Liver (tissue), 3 donors: ENCODE results near the gene PRDM12.

Source experiments
- ATF3 ChIP-seq: IDR thresholded peaks from 2 replicates; pipeline ENCODE4 v1.6.1; 2016; ENCODE audit warnings: antibody characterized with exemption
- CTCF ChIP-seq: fragments of 150-350 bp; IDR thresholded peaks from 2 replicates; pipeline ENCODE4 v1.5.1; 2017; ENCODE audit warnings: improper control_type of control experiment, low read depth, low read length; ENCODE audit not compliant: missing input control
- EGR1 ChIP-seq, 2 donors: IDR thresholded peaks; 2 replicates each; pipeline ENCODE4 v1.6.1; 2016 to 2018; ENCODE audit warnings: antibody characterized with exemption in 2 of 2, low read depth in 2 of 2
- FOXA1 ChIP-seq: IDR thresholded peaks from 2 replicates; pipeline ENCODE4 v1.6.1; 2016; ENCODE audit warnings: antibody characterized with exemption
- GABPA ChIP-seq, 2 donors: IDR thresholded peaks in 1 of 2; conservative IDR thresholded peaks in 1 of 2; 2 replicates each; pipeline ENCODE4 v1.6.1; 2016; ENCODE audit warnings: antibody characterized with exemption in 2 of 2, mild to moderate bottlenecking in 1 of 2, moderate library complexity in 1 of 2
- HNF4G ChIP-seq: IDR thresholded peaks from 2 replicates; pipeline ENCODE4 v1.6.1; 2016; ENCODE audit warnings: antibody characterized with exemption
- JUND ChIP-seq, 2 donors: IDR thresholded peaks; 2 replicates each; pipeline ENCODE4 v1.6.1; 2016; ENCODE audit warnings: antibody characterized with exemption in 2 of 2
- MAX ChIP-seq: IDR thresholded peaks from 2 replicates; pipeline ENCODE4 v1.6.1; 2016; ENCODE audit warnings: antibody characterized with exemption
- RAD21 ChIP-seq, 2 donors: IDR thresholded peaks; 2 replicates each; pipeline ENCODE4 v1.6.1; 2016; ENCODE audit warnings: antibody characterized with exemption in 2 of 2, mild to moderate bottlenecking in 2 of 2
- REST ChIP-seq: IDR thresholded peaks from 2 replicates; pipeline ENCODE4 v1.6.1; 2016; ENCODE audit warnings: antibody characterized with exemption, mild to moderate bottlenecking
- SP1 ChIP-seq: IDR thresholded peaks from 2 replicates; pipeline ENCODE4 v1.6.1; 2018; ENCODE audit warnings: antibody characterized with exemption, mild to moderate bottlenecking
- TAF1 ChIP-seq: conservative IDR thresholded peaks from 2 replicates; pipeline ENCODE4 v1.6.1; 2016; ENCODE audit warnings: antibody characterized with exemption, mild to moderate bottlenecking
- YY1 ChIP-seq: IDR thresholded peaks from 2 replicates; pipeline ENCODE4 v1.6.1; 2016; ENCODE audit warnings: antibody characterized with exemption, mild to moderate bottlenecking
- ZBTB33 ChIP-seq: IDR thresholded peaks from 2 replicates; pipeline ENCODE4 v1.6.1; 2016; ENCODE audit warnings: antibody characterized with exemption
- donor health status: healthy.
- donor health status: healthy.

- TF ChIP-seq CTCF (no peak), REST (no peak), ATF3 (no peak), RAD21 (IDR thresholded peaks at IDR 0.05) (no peak), HNF4G (no peak), MAX (no peak), FOXA1 (no peak), ZBTB33 (no peak), JUND (IDR thresholded peaks at IDR 0.05) (no peak), GABPA (IDR thresholded peaks at IDR 0.05 in 1 of 2, conservative IDR thresholded peaks at IDR 0.05 in 1 of 2) (no peak), TAF1 (no peak), EGR1 (IDR thresholded peaks at IDR 0.05; ENCODE audit: low read depth in 2 of 2) (no peak), YY1 (no peak), SP1 (no peak)
Observed at GRCh38 chr9:130668659-130669058, 4.3 kb downstream of the PRDM12 start.
